ENCODE results near the gene AKR1A1.

The AKR1A1 gene

GRCh38 chr1:45610589-45611226 is 60.1 kb downstream of the AKR1A1 start:
- Histone ChIP-seq H3K27ac (no peak overlapping the region), H3K4me3 (ENCODE audit: low read depth, low read length) (no peak overlapping the region), H3K36me3 (peaks cover 88% of the 10 kb centered on the region), H3K27me3 (ENCODE audit: insufficient read depth, low read depth, severe bottlenecking) (no peaks in the 10 kb centered on the region), H3K9me3 (ENCODE audit: severe bottlenecking) (no peaks in the 10 kb centered on the region)
- TF ChIP-seq CTCF (IDR thresholded peaks at IDR 0.05; ENCODE audit: low read depth, low read length) = no peak
- DNase-seq = no peak

GRCh38 chr1:45612941-45613579 is 62.4 kb downstream of the AKR1A1 start:
- no peak overlapping the region for H3K27ac ChIP-seq
- no peak overlapping the region for H3K4me3 ChIP-seq (ENCODE audit: low read depth, low read length)
- no peaks in the 10 kb centered on the region for H3K27me3 ChIP-seq (ENCODE audit: insufficient read depth, low read depth, severe bottlenecking)
- no peak for TF ChIP-seq CTCF (IDR thresholded peaks at IDR 0.05; ENCODE audit: low read depth, low read length)
- no peaks in the 10 kb centered on the region for H3K9me3 ChIP-seq (ENCODE audit: severe bottlenecking)
- H3K36me3 ChIP-seq = peaks cover 89% of the 10 kb centered on the region
- no peak for DNase-seq

GRCh38 chr1:45615885-45616284 is 65.3 kb downstream of the AKR1A1 start:
- H3K9me3 ChIP-seq (ENCODE audit: severe bottlenecking) = no peaks in the 10 kb centered on the region
- peaks cover 84% of the 10 kb centered on the region for H3K36me3 ChIP-seq
- no peak for DNase-seq
- TF ChIP-seq CTCF (IDR thresholded peaks at IDR 0.05; ENCODE audit: low read depth, low read length) = no peak
- H3K27ac ChIP-seq = no peak overlapping the region
- no peak overlapping the region for H3K4me3 ChIP-seq (ENCODE audit: low read depth, low read length)
- no peaks in the 10 kb centered on the region for H3K27me3 ChIP-seq (ENCODE audit: insufficient read depth, low read depth, severe bottlenecking)

- Histone ChIP-seq H3K27ac (no peak overlapping the region), H3K36me3 (peaks cover 77% of the 10 kb centered on the region)
Observed at GRCh38 chr1:45617618-45618017, 67.0 kb downstream of the AKR1A1 start.

GRCh38 chr1:45619149-45619921 is 68.7 kb downstream of the AKR1A1 start:
- H3K36me3 ChIP-seq = peaks cover 60% of the 10 kb centered on the region

More at GRCh38 chr1:45617618-45618017, 67.0 kb downstream of the AKR1A1 start:
- no peak for TF ChIP-seq CTCF (IDR thresholded peaks at IDR 0.05; ENCODE audit: low read depth, low read length)
- H3K9me3 ChIP-seq (ENCODE audit: severe bottlenecking) = no peaks in the 10 kb centered on the region
- no peaks in the 10 kb centered on the region for H3K27me3 ChIP-seq (ENCODE audit: insufficient read depth, low read depth, severe bottlenecking)
- H3K4me3 ChIP-seq (ENCODE audit: low read depth, low read length) = no peak overlapping the region
- no peak for DNase-seq

More at GRCh38 chr1:45619149-45619921, 68.7 kb downstream of the AKR1A1 start:
- Histone ChIP-seq H3K9me3 (ENCODE audit: severe bottlenecking) (no peaks in the 10 kb centered on the region), H3K27ac (no peak overlapping the region), H3K4me3 (ENCODE audit: low read depth, low read length) (no peak overlapping the region), H3K27me3 (ENCODE audit: insufficient read depth, low read depth, severe bottlenecking) (no peaks in the 10 kb centered on the region)
- DNase-seq = no peak
- no peak for TF ChIP-seq CTCF (IDR thresholded peaks at IDR 0.05; ENCODE audit: low read depth, low read length)

Data from WERI-Rb-1 (cell line).